HG03342 (cell line): ENCODE measurements around the gene DAGLB.
"Not testable (repeated sequence)": the region's sequence is repeated elsewhere in the genome, so short reads cannot be mapped to it uniquely, and the experiment has no call there.

Experiments
- ATAC-seq: cut with Tn5 transposase; IDR thresholded peaks from one replicate; pipeline ENCODE4 v1.9.1; 2021; ENCODE audit warnings: mild to moderate bottlenecking, moderate library complexity; ENCODE audit not compliant: unreplicated experiment

DAGLB gene

DNA sequence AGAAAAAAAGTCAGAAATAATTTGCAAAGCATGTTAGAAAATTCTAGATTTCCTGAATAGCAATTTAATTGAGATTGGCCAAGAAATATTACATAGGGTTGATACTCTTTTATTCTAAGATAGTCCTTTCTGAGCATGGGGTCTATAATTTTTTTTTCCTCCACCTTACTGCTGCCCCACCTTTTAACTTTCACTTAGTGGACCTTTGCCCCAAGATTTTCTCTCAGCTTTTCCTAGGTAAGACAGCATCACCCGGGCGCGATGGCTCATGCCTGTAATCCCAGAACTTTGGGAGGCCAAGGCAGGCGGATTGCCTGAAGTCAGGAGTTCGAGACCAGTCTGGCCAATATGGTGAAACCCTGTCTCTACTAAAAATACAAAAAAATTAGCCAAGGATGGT is 69.2 kb downstream of the DAGLB start:
- ATAC-seq, result not testable (repeated sequence)

- no peak for ATAC-seq
Observed at GRCh38 chr7:6376820-6377219, 70.9 kb downstream of the DAGLB start.

GRCh38 chr7:6375348-6376101 is 72.2 kb downstream of the DAGLB start:
- ATAC-seq, result no peak

DNA sequence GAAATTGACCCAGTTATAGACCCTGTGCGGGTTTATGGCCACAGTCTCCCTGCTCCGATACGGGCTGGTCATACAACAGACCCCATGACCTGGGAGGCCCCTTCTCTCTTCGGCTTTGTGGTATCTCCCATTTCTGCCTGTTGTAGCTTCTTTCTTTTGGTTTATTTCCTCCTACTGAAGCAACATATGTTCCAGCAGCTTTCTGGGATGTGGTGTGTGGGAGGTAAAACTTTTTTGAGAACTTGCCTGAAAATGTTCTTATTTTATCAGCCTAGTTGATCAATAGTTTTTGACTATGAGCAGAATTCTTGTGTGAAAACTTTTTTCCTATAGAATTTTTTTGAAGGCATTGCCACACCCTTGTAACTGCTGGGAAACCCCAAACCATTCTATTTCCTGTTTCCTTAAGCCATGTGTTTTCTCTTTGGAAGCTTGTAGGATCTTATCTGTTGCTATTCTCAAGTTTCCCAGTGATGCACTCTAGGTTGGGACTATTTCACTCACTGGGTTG is 80.0 kb downstream of the DAGLB start:
- ATAC-seq, result no peak

GRCh38 chr7:6365451-6365850 is 82.3 kb downstream of the DAGLB start:
- ATAC-seq, result no peak

- ATAC-seq, result no peak
Observed at GRCh38 chr7:6360841-6361240, 86.9 kb downstream of the DAGLB start.

DNA sequence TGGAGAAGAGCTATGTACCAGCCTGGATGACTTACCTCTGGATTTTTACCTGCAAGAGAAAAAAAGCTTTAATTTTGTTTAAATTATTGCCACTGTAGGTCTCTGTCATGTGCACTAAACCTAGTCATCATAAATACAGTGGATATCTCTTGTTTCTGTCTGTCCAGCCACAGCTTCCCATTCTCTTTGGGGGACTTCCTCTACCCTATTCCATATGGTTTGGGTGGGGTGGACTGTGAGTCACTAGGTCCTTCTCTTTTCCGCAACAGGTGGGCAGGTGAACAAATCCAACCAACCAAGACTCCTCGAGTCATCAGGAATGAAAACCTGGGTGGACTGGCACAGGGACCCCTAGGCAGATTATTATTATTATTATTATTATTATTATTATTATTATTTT is 88.0 kb downstream of the DAGLB start:
- ATAC-seq, result no peak
